ENCODE results near the gene GPAT3.

The GPAT3 gene

DNA sequence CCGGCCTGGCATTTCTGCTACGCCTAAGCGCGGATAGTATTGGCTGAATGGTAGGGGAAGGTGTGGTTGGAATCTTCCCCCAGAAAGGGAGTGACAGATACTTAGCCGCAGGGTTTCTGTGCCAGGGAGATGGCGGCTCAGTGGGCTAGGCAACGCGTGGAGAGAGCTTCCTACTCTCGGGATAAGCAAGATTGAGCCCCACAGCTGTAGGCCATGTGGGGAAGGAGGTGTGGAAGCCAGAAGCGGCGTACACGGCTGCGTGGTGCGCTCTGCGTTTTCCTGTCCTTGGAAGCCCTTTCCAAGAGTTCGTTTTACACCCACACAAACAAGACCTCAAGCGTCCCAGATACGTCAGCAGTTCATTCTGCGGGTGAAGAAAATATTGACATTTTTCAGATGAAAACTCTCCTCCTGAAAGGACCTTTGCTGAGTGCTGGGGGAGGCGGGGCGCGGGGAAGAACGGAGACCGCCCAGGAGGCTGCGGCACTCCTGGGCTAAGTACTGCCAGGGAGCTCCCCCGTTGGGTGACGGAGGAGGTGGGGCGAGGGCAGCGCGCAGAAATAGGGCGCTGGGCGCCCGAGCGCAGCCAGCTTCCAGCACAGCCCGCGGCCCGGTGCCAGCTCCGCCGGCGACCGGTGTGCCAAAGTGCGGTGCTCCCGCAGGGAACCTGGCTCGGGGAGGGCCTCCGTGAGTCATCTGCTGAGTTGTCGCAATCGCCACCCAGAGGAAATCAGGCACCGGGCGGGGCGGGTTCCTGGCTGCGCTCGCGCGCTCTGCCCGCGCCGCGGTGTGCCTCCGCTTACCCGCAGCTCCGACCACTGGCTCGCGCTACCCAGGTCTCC lies at the start of gene GPAT3:
Gene GPAT3 (plus strand): TSS at position 589 of the 842 bp plus-strand sequence. CDS start 515 bp downstream, outside the sequence.
- TF ChIP-seq GATA3 (IDR thresholded peaks at IDR 0.05; ENCODE audit: low read depth, low read length) = no peak
- TF ChIP-seq GATA2 (IDR thresholded peaks at IDR 0.05; ENCODE audit: low read depth, low read length) = no peak

DNA sequence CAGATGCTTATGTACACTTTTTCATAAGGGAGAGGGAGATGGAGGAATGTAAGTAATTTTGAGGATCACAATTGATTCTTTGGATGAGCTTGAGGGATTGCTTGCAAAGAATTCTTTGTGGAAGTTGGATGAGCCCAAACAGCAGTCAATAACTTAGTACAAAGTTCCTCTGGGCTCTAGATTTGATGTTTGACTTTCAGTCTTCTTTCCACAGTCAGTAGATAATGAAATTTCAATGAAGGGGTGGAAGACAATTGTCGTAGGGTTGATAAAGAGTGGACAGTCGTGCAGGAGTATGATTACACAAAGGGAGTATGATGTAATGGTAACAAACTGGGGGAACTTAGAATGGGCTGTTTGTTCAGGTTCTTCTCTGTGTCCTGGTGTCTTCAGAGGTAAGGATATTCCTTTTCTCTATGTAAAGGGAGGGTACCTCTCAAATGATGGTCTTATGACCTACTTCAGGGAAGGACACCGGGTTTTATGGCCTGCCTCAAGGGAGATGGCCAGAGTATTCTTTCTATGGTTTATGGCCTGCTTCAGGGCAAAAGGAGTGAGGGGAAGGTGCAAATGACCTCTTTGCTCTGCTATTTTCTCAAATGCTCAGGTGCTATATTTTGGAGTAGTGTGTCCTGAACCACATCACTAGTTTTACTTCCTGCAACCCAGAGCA lies 49.3 kb upstream of the GPAT3 start:
- TF ChIP-seq GATA2 (IDR thresholded peaks at IDR 0.05; ENCODE audit: low read depth, low read length) (no peak), GATA3 (IDR thresholded peaks at IDR 0.05; ENCODE audit: low read depth, low read length) (no peak)

DNA sequence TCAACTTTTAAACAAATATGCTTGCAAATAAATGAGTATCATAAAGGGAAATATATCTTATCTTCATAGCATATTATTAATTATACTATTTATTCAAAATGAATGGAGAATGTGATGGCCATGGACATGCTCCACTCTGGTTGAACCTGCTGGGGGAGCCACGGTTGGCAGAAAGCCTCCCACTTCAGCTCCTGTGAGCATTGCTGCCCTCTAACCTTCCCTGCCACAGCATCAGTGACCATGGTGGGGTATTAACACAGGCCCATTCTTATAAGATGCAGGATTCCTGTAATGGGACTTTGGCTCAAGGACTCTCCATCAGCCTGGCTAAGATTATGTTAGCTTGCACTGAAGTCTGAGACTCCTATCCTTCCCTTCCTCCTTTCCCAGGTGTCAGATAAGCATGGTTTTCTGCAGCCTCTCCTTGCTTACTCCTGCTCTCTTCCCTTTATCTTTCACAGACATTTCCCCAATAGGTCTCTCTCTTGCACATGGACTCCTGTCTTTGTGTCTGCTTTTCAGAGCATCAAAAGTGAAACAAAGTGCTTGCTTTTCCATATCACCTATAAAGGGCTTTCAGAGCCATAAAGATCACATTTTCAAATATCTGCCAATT lies 46.1 kb upstream of the GPAT3 start:
- TF ChIP-seq GATA2 (IDR thresholded peaks at IDR 0.05; ENCODE audit: low read depth, low read length) (no peak), GATA3 (IDR thresholded peaks at IDR 0.05; ENCODE audit: low read depth, low read length) (no peak)

DNA sequence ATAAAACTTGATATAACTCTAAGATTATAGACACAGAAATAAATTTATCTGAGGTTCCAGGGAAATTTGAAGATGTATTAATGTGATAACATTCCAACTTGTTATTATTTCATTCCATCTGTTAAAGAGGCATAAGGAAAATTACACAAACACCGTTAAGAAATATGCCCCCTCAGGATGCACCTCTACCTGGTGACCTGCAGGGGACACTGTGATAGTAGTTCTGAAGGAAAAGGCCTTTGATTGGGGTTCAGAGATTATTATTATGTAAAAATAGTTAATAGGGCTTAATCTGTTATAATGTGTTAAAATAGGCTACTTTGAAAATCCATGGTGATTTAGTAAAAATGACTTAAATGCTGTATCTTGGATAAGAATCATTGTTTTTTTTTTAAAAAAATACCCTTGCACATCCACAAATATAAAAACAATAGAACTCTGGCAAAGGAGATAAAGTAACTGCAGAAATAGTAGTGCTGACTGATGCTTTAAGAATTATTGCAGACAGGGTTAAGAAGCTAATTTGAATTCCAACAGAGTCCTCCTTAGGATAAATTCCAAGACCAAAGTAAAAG lies 44.9 kb upstream of the GPAT3 start:
- no peak for TF ChIP-seq GATA2 (IDR thresholded peaks at IDR 0.05; ENCODE audit: low read depth, low read length)
- TF ChIP-seq GATA3 (IDR thresholded peaks at IDR 0.05; ENCODE audit: low read depth, low read length) = no peak

DNA sequence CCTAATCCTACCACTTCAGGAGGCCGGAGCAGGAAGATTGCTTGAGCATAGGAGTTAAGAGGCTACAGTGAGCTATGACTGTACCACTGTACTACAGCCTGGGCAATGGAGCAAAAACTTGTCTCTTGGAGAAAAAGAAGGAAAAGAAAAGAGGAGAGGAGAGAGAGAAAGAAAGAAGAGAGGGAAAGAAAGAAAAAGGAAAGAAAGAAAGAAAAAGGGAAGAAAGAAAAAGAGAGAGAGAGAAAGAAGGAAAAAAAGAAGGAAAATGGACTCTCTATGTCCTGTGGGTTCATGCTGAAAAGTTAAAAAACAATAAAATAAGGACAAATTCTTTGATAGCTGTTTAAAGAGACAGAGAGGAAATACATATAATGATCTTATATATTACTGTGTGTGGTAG lies 37.7 kb upstream of the GPAT3 start:
- TF ChIP-seq GATA3 (IDR thresholded peaks at IDR 0.05; ENCODE audit: low read depth, low read length) (no peak), GATA2 (IDR thresholded peaks at IDR 0.05; ENCODE audit: low read depth, low read length) (no peak)

DNA sequence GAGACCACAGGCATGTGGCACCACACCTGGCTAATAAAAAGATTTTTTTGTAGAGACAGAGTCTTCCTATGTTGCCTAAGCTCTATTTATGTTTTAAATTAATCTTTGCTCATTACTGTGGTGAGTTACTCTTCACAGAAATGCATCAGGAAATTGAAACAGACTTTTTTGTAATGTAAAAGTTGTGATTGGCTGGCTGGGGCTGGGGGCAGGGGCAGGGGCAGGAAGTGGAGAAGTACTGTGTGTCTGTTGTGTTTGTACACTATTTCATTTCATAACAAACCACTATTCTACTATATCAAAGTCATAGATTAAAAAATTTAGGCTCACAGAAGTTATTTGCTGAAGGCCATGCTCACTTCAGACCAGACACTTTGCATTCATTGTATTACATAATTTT lies 31.9 kb upstream of the GPAT3 start:
- TF ChIP-seq GATA2 (IDR thresholded peaks at IDR 0.05; ENCODE audit: low read depth, low read length) (no peak), GATA3 (IDR thresholded peaks at IDR 0.05; ENCODE audit: low read depth, low read length) (no peak)

DNA sequence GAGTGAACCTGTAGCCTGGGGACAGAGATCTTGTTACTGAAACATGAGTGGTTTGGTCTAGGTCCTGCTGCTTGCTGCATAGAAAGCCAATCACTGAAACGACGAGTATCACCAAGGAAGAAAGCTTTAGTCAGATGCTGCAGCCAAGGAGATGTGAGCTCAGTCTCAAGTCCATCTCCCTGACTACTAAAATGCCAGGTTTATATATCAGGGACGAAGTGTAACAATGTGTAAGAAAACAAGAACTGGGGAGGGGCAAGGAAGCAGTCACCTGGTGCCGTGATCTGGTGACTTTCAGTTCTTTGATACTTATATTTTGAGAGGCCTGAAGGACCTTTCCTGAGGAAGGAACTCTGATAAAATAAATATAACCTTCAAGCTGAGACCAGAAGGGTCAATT lies 31.4 kb upstream of the GPAT3 start:
- no peak for TF ChIP-seq GATA3 (IDR thresholded peaks at IDR 0.05; ENCODE audit: low read depth, low read length)

DNA sequence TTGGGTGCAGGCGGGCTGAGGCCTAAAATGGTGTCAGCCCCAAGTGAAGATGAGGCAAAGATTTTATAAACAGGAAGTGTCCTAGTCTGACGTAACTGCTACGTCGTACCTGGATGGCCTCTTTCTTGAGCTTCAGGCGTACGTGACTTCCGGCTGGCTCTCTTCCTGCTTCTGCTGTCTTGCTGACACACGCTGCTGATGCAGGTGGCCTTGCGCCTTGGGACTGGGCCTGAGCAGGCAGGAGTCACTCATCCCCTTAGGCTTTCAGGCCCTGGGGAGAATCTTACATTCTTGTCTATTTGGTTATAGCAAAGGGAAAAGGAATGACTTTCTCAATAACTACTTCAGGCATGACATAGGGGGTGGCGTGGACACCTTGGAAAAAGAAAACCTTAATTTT lies 30.9 kb upstream of the GPAT3 start:
- TF ChIP-seq GATA3 (IDR thresholded peaks at IDR 0.05; ENCODE audit: low read depth, low read length) = no peak
- no peak for TF ChIP-seq GATA2 (IDR thresholded peaks at IDR 0.05; ENCODE audit: low read depth, low read length)

DNA sequence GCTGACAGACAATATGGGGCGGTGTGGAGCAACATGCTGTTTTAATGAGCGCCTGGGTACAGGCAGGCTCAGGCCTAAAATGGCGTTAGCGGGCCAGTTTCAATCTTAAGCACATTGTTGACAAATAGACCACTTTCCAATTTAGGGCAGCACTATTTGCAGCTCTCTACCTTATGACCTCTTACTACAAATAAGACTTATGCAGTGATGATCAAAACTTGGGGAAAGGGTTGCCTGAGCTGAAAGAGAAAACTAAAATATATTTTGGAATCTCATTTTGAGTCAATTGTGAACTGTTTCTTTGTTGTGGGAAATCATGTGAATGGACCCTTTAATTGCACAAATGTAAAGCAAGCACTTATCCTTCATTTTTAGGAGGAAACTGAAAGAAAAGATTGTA lies 25.5 kb upstream of the GPAT3 start:
- TF ChIP-seq GATA3 (IDR thresholded peaks at IDR 0.05; ENCODE audit: low read depth, low read length) = no peak
- TF ChIP-seq GATA2 (IDR thresholded peaks at IDR 0.05; ENCODE audit: low read depth, low read length) = no peak

DNA sequence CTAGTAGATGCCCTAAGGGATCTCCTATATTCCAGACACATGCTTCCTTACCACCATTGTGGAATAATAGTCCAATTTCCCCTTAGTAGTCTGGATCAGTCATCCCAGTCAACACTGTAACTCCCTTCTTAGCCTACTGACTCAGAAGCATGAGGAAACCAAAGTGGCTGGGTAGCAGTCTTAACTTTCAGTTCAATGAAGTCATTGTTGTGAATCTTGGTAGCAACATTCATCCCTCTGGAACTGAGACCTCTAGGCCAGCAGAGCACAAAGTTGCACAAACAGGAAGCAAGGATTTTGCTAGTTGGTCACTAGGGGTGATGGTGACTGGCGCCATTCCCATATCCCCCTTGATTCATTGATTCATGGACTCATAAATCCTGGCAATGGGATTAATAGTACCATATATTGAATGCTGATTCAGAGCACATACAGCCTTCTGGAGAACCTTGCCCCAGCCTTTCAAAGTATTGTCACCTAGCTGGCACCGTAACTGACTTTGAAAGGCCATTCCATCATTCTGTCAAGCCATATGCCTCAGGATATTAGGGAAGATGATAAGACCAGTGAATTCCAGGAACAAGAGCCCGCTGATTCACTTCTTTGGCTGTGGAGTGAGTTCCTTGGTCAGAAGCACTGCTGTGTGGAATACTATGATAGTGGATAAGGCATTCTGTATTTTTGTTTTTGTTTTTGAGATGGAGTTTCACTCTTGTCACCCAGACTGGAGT lies 19.7 kb upstream of the GPAT3 start:
- TF ChIP-seq GATA2 (IDR thresholded peaks at IDR 0.05; ENCODE audit: low read depth, low read length) (no peak), GATA3 (IDR thresholded peaks at IDR 0.05; ENCODE audit: low read depth, low read length) (no peak)

DNA sequence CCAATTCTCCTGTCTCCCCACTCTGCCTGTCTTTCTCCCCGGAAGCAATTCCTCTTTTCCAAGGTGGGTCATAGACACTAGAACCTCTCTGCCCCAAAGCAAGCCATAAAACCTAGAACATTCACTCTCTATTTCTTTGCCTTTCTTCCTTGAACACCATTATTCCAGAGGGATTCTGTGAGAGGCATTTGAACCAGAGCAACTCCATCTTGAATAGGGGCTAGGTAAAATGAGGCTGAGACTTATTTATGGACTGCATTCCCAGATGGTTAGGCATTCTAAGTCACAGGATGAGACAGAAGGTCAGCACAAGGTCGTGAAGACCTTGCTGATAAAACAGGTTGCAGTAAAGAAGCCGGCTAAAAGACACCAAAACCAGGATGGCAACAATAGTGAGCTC lies 13.7 kb upstream of the GPAT3 start:
- TF ChIP-seq GATA3 (IDR thresholded peaks at IDR 0.05; ENCODE audit: low read depth, low read length) (no peak), GATA2 (IDR thresholded peaks at IDR 0.05; ENCODE audit: low read depth, low read length) (no peak)

DNA sequence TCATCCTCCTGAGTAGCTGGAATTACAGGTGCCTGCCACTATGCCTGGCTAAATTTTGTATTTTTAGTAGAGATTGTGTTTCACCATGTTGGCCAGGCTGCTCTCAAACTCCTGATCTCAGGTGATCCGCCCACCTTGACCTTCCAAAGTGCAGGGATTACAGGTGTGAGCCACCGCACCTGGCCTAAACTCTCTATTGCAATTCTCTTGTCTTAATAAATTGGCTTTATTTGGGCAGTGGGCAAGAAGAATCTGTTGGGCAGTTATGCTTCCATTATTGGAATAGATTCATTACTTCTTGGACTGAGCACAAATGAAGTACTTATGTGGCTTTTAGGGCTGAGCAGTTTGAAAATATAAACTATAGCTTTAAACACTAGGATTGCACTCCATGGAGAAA lies 8.2 kb upstream of the GPAT3 start:
- TF ChIP-seq GATA3 (IDR thresholded peaks at IDR 0.05; ENCODE audit: low read depth, low read length) (no peak), GATA2 (IDR thresholded peaks at IDR 0.05; ENCODE audit: low read depth, low read length) (no peak)

DNA sequence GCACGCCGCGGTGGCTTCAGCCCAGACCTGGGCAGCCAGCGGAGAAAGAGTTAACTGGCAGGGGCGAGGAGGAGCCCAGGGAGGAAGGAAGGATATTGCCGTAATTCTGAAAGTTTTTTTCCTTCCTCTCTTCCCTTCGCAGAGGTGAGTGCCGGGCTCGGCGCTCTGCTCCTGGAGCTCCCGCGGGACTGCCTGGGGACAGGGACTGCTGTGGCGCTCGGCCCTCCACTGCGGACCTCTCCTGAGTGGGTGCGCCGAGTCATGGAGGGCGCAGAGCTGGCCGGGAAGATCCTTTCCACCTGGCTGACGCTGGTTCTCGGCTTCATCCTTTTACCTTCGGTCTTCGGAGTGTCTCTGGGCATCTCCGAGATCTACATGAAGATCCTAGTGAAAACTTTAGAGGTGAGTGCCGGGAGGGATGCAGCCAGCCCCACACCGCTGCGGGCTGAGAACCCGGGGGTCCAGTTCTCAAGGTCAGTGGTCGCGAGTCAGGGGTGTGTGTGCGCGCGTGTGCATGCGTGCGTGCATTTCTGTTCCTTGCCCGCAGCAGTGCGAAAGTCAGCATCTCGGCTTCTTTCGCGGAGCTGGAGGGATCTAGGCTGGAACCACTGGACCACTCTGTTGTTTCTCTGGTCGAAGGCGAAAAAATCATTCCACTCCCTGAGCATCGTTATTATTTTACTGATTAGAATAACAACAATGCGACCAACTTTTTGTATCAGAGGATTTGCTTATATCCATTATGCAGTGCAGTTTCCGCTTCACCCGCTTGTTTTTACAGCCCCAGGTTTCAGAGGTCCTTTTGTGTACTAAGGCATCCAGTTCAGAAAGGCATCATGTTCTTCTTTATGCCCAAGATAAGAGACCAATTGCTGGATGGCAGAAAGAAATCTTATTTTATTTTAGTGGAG lies 709 bp downstream of the GPAT3 start:
- TF ChIP-seq GATA2 (IDR thresholded peaks at IDR 0.05; ENCODE audit: low read depth, low read length) (no peak), GATA3 (IDR thresholded peaks at IDR 0.05; ENCODE audit: low read depth, low read length) (no peak)

Data from SH-SY5Y (cell line).